ENCODE measurements around the gene HMOX2.

Gene HMOX2

GRCh38 chr16:4505356-4506147, 29.4 kb downstream of the HMOX2 start:
- peak; percentile 77 for DNase-seq (ENCODE audit: low read depth)

DNA sequence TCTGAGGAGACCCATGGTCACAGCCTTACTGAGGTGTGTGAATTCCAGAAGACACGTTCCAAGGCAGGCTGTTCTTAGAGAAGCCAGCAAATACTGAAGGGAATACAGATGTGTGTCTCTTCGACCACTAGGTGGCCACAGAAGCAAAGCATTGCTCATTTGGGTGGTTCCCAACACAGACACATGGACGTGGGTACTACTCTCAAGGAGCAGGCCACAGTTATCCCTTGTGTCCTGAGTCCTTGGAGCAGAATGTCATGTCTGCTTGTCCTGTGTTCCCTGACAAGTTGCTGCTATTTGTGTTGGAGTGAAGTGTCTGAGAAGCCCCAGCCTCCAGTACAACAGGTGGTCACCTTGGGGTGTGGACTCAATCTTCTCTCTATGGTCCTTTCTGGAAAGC, 30.3 kb downstream of the HMOX2 start:
- DNase-seq (ENCODE audit: low read depth): peak; percentile 36

DNA sequence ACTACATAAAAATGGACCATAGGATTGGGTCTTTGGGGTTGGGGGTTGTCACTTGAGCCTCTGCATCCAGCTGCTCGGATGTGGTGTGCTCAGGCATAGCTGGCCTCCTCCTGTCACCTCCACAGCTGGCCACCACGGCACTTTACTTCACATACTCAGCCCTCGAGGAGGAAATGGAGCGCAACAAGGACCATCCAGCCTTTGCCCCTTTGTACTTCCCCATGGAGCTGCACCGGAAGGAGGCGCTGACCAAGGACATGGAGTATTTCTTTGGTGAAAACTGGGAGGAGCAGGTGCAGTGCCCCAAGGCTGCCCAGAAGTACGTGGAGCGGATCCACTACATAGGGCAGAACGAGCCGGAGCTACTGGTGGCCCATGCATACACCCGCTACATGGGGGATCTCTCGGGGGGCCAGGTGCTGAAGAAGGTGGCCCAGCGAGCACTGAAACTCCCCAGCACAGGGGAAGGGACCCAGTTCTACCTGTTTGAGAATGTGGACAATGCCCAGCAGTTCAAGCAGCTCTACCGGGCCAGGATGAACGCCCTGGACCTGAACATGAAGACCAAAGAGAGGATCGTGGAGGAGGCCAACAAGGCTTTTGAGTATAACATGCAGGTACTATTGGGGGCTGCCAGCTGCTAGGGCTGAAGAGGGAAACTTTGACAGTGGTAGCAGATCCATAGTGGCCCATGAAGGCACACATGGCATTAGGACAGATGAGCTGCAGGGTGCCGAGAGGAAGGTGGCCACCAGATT, 31.6 kb downstream of the HMOX2 start:
- DNase-seq (ENCODE audit: low read depth): no peak

DNA sequence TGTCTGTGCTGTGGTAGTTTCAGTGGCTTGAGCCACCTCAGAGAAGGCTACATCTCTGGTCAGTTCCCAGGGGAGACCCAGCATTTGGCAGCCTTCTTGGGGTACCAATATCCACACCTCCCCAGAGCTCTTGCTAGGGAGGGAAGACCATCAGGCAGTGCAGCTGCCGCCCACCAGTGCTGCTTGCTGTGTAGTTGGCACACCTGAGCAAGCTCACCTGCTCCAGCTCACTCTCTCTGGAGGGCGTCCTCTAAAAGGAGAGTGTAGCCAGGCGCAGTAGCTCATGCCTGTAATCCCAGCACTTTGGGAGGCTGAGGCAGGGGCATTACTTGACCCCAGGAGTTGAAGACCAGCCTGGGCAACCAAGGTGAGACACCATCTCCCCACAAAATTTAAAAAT, 32.6 kb downstream of the HMOX2 start:
- DNase-seq (ENCODE audit: low read depth): no peak

GRCh38 chr16:4509420-4509819, 33.2 kb downstream of the HMOX2 start:
- DNase-seq (ENCODE audit: low read depth): no peak

DNA sequence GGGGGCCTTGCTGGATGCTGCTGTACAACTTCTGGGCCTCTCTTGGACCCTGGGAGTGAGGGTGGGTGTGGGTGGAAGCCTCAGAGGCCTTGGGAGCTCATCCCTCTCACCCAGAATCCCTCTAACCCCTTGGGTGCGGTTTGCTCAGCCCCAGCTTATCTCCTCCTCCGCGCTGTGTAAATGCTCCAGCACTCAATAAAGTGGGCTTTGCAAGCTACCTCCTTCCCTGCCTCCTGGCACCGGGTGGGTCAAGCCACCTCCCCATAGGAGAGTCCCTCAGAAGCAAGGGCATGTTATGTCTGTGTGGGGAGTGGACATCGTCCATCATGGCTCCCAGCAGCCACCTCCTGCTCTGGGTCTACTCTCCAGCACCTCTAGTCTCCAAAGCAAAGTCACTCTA, 33.9 kb downstream of the HMOX2 start:
- no peak for DNase-seq (ENCODE audit: low read depth)

DNA sequence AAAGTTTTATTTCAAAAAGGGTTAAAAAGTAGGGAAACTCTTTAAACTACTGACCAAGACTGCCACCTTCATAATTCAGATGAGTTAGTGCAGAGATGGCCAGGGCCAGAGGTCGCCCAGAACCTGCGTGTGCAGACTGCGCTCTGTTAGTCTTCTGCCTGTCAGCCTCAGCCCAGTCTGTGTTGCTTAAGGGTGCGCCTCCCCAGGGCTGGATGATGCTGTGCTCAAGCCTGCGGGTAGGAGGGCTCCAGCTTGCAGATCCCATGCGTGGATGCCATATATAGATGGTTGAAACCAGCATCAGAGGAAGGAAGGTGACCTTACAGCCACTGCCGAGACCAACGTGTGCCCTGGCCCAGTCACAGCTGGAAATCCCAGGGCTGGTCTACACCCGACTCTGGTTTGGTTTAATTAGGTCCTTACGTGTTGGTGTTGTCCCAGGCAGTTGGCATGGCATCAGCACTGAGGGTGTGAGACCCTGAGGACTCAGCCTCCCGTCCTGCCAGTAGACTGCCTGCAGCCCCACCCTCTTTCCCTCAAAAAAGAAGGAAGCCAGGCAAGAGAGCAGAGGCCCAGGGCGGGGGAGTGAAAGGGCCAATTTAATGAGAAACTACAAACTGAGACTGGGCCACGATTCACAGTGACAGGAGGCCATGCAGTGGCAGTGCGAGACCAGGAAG, 34.7 kb downstream of the HMOX2 start:
- no peak for DNase-seq (ENCODE audit: low read depth)

DNA sequence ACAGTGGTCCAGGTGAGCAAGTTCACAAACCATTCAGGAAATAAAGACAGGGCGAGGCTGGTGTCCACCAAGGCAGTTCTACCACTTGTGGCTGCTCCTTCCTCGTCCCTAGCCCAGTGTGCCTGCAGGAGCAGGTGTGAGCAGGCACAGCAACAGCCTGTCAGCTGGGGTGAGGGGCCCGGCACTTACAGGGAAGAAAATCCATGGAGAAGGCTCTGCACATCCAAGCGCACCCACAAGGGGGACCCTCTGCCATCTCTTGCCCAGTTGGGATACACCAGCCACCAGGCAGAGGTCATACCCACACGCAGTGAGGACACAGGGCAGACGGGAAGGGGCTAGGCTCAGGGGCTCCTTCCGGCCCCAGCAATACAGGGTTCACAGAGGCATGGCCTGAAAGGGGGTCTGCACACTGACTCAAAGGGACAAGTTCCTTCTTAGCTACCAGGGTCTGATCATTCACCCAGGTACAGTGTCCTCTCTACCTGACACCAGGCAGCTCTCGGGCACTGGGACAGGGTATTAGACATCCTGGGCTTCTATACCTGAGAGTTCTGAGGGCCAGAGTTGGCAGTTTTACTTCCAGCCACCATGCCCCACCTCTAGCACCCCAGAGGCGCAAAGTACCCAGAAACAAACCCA, 35.4 kb downstream of the HMOX2 start:
- DNase-seq (ENCODE audit: low read depth): no peak

DNA sequence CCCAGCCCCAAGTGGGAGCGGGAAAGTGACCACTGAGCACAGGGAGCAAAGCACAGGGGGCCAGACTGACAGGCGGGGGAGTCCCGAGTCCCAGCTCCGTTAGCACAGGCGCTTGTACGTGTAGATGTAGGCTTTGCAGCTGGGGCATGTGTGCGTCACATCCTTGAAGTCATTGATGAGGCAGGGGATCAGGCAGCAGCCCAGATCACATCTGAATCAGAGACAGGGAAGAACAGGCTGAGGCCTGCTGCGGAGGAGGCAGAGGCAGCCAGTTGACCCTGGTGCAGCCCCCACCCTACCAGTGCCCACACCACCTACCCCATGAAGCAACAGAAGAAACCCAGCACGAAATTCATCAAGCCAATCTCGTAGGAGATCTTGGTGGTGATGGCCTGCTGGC, 36.3 kb downstream of the HMOX2 start:
- no peak for DNase-seq (ENCODE audit: low read depth)

- DNase-seq (ENCODE audit: low read depth): no peak
Observed at GRCh38 chr16:4513086-4513860, 37.1 kb downstream of the HMOX2 start.

DNA sequence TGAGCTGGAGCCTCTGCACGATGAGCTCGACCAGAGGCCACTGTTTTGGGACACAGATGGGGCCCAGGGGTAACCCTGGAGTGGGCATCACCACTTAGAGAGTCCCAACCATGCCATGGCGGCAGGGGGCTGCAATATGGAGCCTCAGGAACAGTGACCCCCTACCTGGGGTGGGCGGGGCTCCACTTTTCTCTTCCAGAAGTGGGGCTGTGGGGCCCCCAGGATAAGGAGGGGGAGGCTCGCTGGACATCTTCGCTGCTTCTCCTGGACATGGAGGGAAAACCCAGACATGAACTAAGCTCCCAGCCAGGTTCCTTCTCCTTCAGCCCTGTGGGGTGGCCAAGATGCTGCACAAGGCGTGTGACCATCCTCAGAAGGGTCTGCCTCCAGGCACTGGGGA, 37.7 kb downstream of the HMOX2 start:
- DNase-seq (ENCODE audit: low read depth): no peak

- no peak for DNase-seq (ENCODE audit: low read depth)
Observed at GRCh38 chr16:4514606-4515005, 38.4 kb downstream of the HMOX2 start.

GRCh38 chr16:4515611-4516233, 39.5 kb downstream of the HMOX2 start:
- no peak for DNase-seq (ENCODE audit: low read depth)

- no peak for DNase-seq (ENCODE audit: low read depth)
Observed at GRCh38 chr16:4517812-4518680, 41.8 kb downstream of the HMOX2 start.

DNA sequence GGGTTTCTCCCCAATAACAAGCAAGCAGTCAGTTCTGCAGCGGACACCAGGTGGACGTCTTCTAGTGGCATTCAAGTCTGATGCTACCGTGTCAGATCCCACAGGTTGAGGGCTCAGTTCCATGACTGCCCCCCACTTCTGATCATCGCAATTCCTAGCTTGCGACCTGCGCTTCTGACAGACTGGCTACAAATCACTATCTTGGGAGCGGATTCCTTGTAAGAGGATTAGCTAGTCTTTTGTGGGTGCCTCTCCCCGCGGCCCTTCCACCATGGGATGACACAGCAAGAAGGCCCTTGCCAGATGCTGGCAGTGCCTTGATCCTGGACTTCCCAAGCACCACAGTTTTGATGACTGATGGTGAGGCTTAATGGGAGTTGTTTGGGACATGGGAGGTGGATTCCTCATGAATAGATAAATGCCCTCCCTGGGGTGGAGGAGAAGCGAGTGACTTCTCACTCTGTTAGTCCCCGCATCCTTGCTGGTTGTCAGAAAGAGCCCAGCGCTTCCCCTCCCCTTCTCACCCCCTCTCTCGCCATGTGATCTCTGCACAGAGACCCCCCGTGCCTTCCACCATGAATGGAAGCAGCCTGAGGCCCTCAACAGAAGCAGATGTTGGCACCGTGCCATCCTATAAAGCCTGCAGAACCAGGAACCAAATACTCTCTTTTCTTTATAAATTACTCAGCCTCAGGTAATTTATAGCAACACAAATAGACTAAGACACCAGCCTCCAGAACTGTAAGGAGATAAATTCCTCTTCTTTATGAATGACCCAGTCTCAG, 43.3 kb downstream of the HMOX2 start:
- DNase-seq (ENCODE audit: low read depth): no peak

GRCh38 chr16:4520913-4521312, 44.7 kb downstream of the HMOX2 start:
- no peak for DNase-seq (ENCODE audit: low read depth)

DNA sequence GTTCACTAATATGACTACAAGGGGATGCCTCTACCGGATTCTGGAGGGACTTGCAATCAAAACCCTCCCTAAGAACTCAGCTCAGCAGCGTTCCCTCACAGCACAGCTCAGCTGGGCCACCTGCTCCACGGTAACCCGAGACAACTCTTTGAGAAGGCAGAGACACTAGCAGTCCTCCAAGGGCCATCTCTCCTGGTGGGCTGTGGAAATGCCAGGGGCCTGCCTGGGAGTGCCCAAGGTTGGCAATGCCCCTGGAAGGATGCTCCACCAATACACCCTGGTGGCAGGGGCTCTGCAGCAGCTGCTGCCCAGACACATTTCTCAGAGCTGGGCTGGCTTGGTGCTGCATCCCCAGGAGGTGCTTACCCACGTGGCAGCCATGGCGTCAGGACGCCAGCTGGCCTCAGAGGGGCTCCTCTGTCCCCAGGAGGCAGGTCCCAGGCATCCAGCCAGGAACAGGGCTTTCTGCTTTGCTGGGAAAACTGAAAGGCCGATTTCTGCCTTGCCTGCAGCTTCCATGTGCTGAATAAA, 45.9 kb downstream of the HMOX2 start:
- no peak for DNase-seq (ENCODE audit: low read depth)

DNA sequence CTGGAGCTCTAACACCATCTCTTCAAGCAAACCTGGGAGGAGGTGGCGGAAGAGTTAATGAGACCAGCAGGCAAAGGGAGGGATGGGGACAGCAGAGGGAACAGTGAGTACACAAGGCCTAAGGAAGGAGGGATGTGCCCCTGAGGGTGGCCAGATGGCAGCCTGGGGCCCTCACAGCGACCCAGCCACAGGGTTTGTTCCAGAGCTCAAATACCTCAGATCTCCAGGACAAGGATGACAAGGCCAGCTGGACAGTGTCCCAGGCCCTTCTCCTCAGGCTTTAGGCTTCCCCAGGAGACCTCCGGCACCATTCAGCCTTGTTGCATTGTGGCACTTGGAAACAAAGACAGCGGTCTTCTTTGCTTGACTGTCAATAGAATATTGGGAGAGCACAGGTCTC, 47.5 kb downstream of the HMOX2 start:
- no peak for DNase-seq (ENCODE audit: low read depth)

- no peak for DNase-seq (ENCODE audit: low read depth)
Observed at GRCh38 chr16:4524571-4524970, 48.4 kb downstream of the HMOX2 start.

Data from T-helper 22 cell (primary cell).